OCI-LY7 (cell line): ENCODE measurements around the gene SMTNL2. TPM values are rescaled to one million over a fixed set of nuclear protein-coding genes. Genes with fewer than 3 reads are reported as not detected.

ENCODE experiments used
- BruUV-seq: library from RNA; stranded (reverse); fragments of 400-500 nt; replicated peaks from 2 replicates; lab custom pipeline; 2021; lab: Mats Ljungman, UMichigan
- CTCF ChIA-PET: fragments of 300-600 bp; sonication (Branson Sonifier 250); formaldehyde crosslinking; loops from one replicate; lab custom pipeline; 2022; ENCODE audit warnings: antibody characterized with exemption; ENCODE audit not compliant: unreplicated experiment; lab: Charles Lee
- POLR2A ChIA-PET: fragments of 300-600 bp; sonication (Branson Sonifier 250); formaldehyde crosslinking; loops from one replicate; lab custom pipeline; 2022; ENCODE audit warnings: antibody characterized with exemption; lab: Charles Lee
- DNase-seq: peaks from one replicate; pipeline ENCODE4 v3.0.0-alpha.2; 2015; ENCODE audit warnings: low spot score
- H2AFZ ChIP-seq: fragments of 200-600 bp; sonication (generic), shearing (Covaris generic); 2 replicates; pipeline ENCODE4 v1.6.1; 2014; ENCODE audit warnings: mild to moderate bottlenecking, antibody characterized with exemption, low read length, moderate library complexity
- H3K27ac ChIP-seq: fragments of 200-600 bp; sonication (generic); 2 replicates; pipeline ENCODE4 v1.5.1; 2014; ENCODE audit warnings: mixed run types, low read depth, mild to moderate bottlenecking, moderate library complexity, low read length, inconsistent platforms; ENCODE audit not compliant: poor library complexity, severe bottlenecking
- H3K36me3 ChIP-seq: fragments of 200-600 bp; sonication (generic); 2 replicates; pipeline ENCODE4 v1.6.1; 2014; ENCODE audit warnings: mild to moderate bottlenecking, antibody characterized with exemption, low read length, moderate library complexity, mixed read lengths; ENCODE audit not compliant: insufficient read depth
- H3K4me1 ChIP-seq: fragments of 200-600 bp; sonication (generic); 2 replicates; pipeline ENCODE4 v1.5.1; 2014; ENCODE audit warnings: mild to moderate bottlenecking, low read length; ENCODE audit not compliant: insufficient read depth, poor library complexity, severe bottlenecking
- H3K4me2 ChIP-seq: fragments of 200-600 bp; sonication (generic); 2 replicates; pipeline ENCODE4 v1.6.1; 2014; ENCODE audit warnings: mild to moderate bottlenecking, low read length
- H3K4me3 ChIP-seq: fragments of 200-600 bp; sonication (generic); 2 replicates; pipeline ENCODE4 v1.5.1; 2014; ENCODE audit warnings: mild to moderate bottlenecking, low read depth, low read length; ENCODE audit not compliant: poor library complexity, severe bottlenecking
- H3K79me2 ChIP-seq: fragments of 200-600 bp; sonication (generic); 2 replicates; pipeline ENCODE4 v1.6.1; 2016; ENCODE audit warnings: low read depth, mild to moderate bottlenecking, low read length, moderate library complexity, mixed read lengths; ENCODE audit not compliant: insufficient read depth
- H3K9me2 ChIP-seq: fragments of 200-600 bp; sonication (generic); 2 replicates; pipeline ENCODE4 v1.6.1; 2016; ENCODE audit warnings: mild to moderate bottlenecking, low read length, mixed read lengths; ENCODE audit not compliant: insufficient read depth
- H3K9me3 ChIP-seq: fragments of 200-600 bp; sonication (generic); 2 replicates; pipeline ENCODE4 v1.6.1; 2014; ENCODE audit warnings: mild to moderate bottlenecking, mixed run types, low read length, mixed read lengths
- H4K20me1 ChIP-seq: fragments of 200-600 bp; sonication (generic); 2 replicates; pipeline ENCODE4 v1.6.1; 2014; ENCODE audit warnings: mild to moderate bottlenecking, antibody characterized with exemption, low read length, moderate library complexity, mixed read lengths; ENCODE audit not compliant: insufficient read depth
- EZH2phosphoT487 ChIP-seq: fragments of 200-600 bp; sonication (generic); IDR thresholded peaks from 2 replicates; pipeline ENCODE4 v1.6.1; 2018; ENCODE audit warnings: low read depth, borderline replicate concordance, mild to moderate bottlenecking, mixed run types, antibody characterized with exemption, low read length, moderate library complexity, mixed read lengths
- intact Hi-C: fragments of 100-400 bp; cut with micrococcal nuclease; formaldehyde crosslinking; loops from one replicate; pipeline ENCODE4 v1.10.0; 2022; ENCODE audit not compliant: unreplicated experiment
- total RNA-seq, 2 experiments: library from RNA; depleted of rRNA in 1 of 2; stranded (reverse); fragments of >200 nt in 1 of 2; shearing (Covaris generic) in 1 of 2; gene quantifications; 2 replicates each; pipeline ENCODE4 v1.2.3, GENCODE V29; 2014 to 2022
- TF ChIP-seq, protein P1 (sequence below): fragments of 200-600 bp; sonication (generic); conservative IDR thresholded peaks from 2 replicates; pipeline ENCODE4 v1.5.1; 2014; ENCODE audit warnings: mild to moderate bottlenecking, antibody characterized with exemption, low read length, moderate library complexity, mixed read lengths

SMTNL2 gene
- total RNA-seq, 2 experiments from 2014 or later: not detected

DNA sequence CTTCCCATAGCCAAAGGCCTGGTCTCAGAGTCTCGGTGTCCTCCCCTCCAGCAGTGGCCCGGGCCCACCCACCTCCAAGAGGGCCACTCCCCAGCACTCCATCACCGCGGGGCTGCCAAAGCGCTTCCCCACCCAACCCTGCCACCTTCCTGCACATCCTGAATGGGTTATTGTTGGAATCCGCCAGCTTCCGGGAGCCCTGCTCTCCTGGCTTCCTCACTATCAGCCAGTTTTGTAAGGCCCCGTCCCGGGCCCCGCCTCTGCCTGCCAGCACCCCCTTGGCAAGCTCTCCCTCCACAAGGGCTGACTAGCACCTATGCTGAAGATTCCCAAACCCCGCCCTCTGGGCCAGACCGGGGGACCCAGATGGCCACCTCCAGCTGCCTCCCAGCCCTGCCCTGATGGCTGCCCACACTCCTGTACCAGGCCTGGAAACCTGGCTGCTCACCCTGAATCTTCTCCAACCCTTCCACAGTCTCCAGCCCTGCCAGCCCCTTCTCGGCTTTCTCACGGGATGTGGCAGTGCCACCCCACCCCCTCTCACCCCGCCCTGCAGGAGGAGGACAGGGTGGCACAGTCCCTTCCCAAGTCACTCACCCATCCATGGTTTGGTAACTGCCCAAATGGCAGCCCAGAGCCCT lies 43.5 kb upstream of the SMTNL2 start:
- Histone ChIP-seq H3K27ac (no peak overlapping the region), H4K20me1 (no peaks in the 10 kb centered on the region), H3K79me2 (no peaks in the 10 kb centered on the region), H3K36me3 (peaks cover 88% of the 10 kb centered on the region), H3K9me3 (no peaks in the 10 kb centered on the region), H3K9me2 (no peaks in the 10 kb centered on the region), H3K4me1 (no peaks in the 10 kb centered on the region), H3K4me2 (no peak overlapping the region), H3K4me3 (no peak overlapping the region), H2AFZ (no peak overlapping the region)
- ChIA-PET POLR2A (no interaction called here), CTCF (no interaction called here)
- no peak for DNase-seq
- no TSS peak for BruUV-seq
- intact Hi-C loops: no loop called here
- TF ChIP-seq, protein P1, sequence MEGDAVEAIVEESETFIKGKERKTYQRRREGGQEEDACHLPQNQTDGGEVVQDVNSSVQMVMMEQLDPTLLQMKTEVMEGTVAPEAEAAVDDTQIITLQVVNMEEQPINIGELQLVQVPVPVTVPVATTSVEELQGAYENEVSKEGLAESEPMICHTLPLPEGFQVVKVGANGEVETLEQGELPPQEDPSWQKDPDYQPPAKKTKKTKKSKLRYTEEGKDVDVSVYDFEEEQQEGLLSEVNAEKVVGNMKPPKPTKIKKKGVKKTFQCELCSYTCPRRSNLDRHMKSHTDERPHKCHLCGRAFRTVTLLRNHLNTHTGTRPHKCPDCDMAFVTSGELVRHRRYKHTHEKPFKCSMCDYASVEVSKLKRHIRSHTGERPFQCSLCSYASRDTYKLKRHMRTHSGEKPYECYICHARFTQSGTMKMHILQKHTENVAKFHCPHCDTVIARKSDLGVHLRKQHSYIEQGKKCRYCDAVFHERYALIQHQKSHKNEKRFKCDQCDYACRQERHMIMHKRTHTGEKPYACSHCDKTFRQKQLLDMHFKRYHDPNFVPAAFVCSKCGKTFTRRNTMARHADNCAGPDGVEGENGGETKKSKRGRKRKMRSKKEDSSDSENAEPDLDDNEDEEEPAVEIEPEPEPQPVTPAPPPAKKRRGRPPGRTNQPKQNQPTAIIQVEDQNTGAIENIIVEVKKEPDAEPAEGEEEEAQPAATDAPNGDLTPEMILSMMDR: no peak
- TF ChIP-seq EZH2phosphoT487: no peak

DNA sequence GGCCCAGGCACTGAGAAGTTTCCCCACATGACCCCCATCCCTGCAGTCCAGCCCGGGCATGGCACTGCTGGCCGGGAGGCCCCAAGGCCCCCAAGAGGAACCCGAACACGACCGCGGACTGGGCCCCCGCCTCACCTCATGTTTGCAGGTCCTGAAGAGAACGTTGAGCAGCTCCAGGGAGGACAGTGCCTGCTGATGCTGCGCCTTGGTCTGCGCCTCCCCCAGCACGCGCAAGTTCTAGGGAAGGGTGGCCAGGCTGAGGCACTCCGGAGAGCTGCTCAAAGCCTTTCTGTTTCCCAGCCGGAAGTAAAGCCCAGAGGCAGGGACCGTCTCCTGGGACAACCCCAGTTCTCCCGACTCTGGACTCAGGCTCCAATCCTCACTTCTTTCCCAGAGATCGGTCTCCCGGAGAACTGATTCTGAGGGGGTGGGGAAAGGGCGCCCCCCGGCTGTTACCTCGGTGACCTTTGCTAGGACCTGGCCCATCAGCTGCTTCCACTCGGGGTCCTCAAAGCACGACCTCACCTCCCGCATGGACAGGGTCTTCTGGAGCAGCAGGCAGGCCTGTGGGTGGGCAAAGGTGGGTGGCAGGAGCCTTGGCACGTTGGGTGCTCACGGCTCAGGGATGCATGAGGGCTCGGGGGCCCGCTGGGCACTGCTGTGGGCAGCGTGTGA lies 42.9 kb upstream of the SMTNL2 start:
- CTCF ChIA-PET: no interaction called here
- BruUV-seq: no TSS peak

More for the DNA sequence above, 42.9 kb upstream of the SMTNL2 start:
- Histone ChIP-seq H4K20me1 (no peaks in the 10 kb centered on the region), H3K9me3 (no peaks in the 10 kb centered on the region), H2AFZ (no peak overlapping the region), H3K9me2 (no peaks in the 10 kb centered on the region), H3K4me1 (no peaks in the 10 kb centered on the region), H3K79me2 (no peaks in the 10 kb centered on the region), H3K4me3 (no peak overlapping the region), H3K36me3 (peaks cover 95% of the 10 kb centered on the region), H3K4me2 (no peak overlapping the region), H3K27ac (no peak overlapping the region)
- no peak for TF ChIP-seq EZH2phosphoT487
- TF ChIP-seq, protein P1: peak; percentile 35; the same call in 1 of the 2 replicates
- no peak for DNase-seq
- intact Hi-C loops: no loop called here
- POLR2A ChIA-PET: no interaction called here
